Measurements from ENCODE around the gene PER1. TPM values are rescaled to one million over a fixed set of nuclear protein-coding genes. Genes with fewer than 3 reads are reported as not detected.

The PER1 gene
- total RNA-seq, 6 experiments from 2014 or later: 25.7 to 118 (median 55.2) TPM

DNA sequence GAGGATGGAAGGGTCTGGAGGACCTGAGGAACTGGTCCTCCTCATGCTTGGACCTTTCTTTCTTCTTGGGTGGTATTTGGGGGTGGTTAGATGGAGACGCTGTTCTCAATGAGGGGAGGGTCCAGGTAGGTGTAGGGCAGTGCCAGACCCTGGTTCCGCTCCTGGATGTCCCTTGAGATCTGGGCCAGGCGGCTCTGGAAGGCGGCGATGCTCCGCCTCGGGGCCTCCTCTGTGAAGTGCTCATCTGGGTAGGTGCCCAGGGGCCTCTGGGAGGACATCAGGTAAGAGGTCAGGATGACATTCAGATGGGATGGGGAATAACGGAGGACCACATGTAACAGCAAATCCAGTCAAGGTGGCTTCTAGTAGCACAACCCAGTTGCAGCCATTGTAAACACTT, 55.7 kb downstream of the PER1 start:
- no CpG with 5 or more reads among the region's 8 CpGs for WGBS (ENCODE audit: insufficient coverage, low coverage, low lambda C conversion rate, missing lambda C conversion rate)

DNA sequence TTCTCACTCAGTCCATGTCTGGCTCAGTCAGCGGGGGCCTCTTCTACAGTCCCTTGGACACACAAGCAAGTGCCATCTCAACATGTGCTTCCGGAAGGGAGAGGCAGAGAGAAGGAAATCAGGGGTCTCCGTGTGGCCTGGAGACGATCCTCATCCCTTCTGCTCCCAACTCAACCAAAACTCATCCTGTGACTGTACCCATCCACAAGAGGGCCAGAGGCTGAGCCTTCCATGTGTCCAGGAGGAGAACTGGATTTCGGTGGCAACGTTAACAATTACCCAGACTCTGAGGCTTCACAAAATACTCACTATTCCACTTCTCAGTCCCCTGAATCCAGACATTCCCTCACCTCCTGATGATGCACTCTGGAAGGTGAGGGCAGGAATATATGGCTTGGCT, 56.8 kb downstream of the PER1 start:
- no peaks in the 10 kb centered on the region for H3K4me1 ChIP-seq
- H3K27ac ChIP-seq: no peak overlapping the region
- no peak overlapping the region for H3K4me3 ChIP-seq
- DNase-seq (no peak), ATAC-seq (no peak)
- H3K9me3 ChIP-seq: no peaks in the 10 kb centered on the region
- TF ChIP-seq, protein P1, sequence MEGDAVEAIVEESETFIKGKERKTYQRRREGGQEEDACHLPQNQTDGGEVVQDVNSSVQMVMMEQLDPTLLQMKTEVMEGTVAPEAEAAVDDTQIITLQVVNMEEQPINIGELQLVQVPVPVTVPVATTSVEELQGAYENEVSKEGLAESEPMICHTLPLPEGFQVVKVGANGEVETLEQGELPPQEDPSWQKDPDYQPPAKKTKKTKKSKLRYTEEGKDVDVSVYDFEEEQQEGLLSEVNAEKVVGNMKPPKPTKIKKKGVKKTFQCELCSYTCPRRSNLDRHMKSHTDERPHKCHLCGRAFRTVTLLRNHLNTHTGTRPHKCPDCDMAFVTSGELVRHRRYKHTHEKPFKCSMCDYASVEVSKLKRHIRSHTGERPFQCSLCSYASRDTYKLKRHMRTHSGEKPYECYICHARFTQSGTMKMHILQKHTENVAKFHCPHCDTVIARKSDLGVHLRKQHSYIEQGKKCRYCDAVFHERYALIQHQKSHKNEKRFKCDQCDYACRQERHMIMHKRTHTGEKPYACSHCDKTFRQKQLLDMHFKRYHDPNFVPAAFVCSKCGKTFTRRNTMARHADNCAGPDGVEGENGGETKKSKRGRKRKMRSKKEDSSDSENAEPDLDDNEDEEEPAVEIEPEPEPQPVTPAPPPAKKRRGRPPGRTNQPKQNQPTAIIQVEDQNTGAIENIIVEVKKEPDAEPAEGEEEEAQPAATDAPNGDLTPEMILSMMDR (IDR thresholded peaks at IDR 0.05): no peak
- TF ChIP-seq POLR2A (IDR thresholded peaks at IDR 0.05): no peak
- WGBS (ENCODE audit: insufficient coverage, low coverage, low lambda C conversion rate, missing lambda C conversion rate): no CpG with 5 or more reads among the region's 6 CpGs
- H3K36me3 ChIP-seq: no peaks in the 10 kb centered on the region
- H3K27me3 ChIP-seq: no peaks in the 10 kb centered on the region
- intact Hi-C loops (cut with DNase I): loop anchor here in 1 of 2 donors (2.0 kb wide), 1 partner anchor 63 kb away; no protein-coding TSS in a partner anchor

More for the DNA sequence above, 55.7 kb downstream of the PER1 start:
- no peak overlapping the region for H3K4me3 ChIP-seq
- intact Hi-C loops (cut with DNase I): no loop called here
- H3K4me1 ChIP-seq: no peaks in the 10 kb centered on the region
- no peak overlapping the region for H3K27ac ChIP-seq
- ATAC-seq: no peak
- TF ChIP-seq, protein P1 (IDR thresholded peaks at IDR 0.05): no peak
- no peak for TF ChIP-seq POLR2A (IDR thresholded peaks at IDR 0.05)
- no peaks in the 10 kb centered on the region for H3K27me3 ChIP-seq
- H3K9me3 ChIP-seq: no peaks in the 10 kb centered on the region
- H3K36me3 ChIP-seq: no peaks in the 10 kb centered on the region
- no peak for DNase-seq

DNA sequence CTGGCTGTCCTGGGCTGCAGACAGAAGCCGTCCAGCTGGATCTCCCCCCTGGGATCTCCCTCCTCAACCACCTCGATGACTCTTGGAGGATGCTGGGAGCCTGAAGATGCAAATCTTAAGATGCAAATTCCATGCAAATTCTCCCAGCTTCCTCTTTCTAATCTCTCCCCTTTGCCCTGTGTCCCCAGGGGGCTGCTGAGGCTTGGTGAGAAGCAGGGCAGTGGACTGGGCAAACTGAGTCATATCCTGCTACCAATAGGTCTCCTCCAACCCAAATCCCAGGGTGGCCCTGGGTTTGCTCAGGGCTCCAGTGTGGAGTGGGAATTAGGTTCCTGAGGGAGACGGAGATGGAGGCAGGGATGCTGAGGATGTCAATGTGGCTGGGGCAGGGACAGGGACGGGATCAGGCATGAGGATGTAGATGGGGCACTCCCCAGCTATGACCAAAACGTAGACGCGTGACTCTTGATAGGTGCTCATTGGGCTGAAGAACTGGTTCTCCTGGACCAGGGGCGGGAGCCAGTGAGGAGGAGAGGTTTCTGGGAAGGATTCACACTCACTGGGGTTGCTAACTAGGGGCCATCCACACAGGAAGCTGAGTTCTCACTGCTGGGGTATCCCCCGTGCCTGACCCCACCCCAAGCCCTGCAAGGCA, 61.0 kb downstream of the PER1 start:
- no peaks in the 10 kb centered on the region for H3K4me1 ChIP-seq
- H3K27ac ChIP-seq: no peak overlapping the region
- TF ChIP-seq POLR2A (IDR thresholded peaks at IDR 0.05): no peak
- TF ChIP-seq, protein P1 (IDR thresholded peaks at IDR 0.05): no peak
- intact Hi-C loops (cut with DNase I): no loop called here
- ATAC-seq (no peak), DNase-seq (no peak)
- H3K4me3 ChIP-seq: no peak overlapping the region
- H3K9me3 ChIP-seq: no peaks in the 10 kb centered on the region
- no peaks in the 10 kb centered on the region for H3K27me3 ChIP-seq
- no peaks in the 10 kb centered on the region for H3K36me3 ChIP-seq
- 37% methylated on average over 5 of the region's 9 CpGs for WGBS (ENCODE audit: insufficient coverage, low coverage, low lambda C conversion rate, missing lambda C conversion rate)

MicroRNAs encoded within 50 kb of the gene (microRNA counts, 767-probe panel; counts per million panel counts)
- 237 counts per million for microRNA hsa-miR-4521

Small RNA genes within 50 kb of the gene (microRNA-seq; reads per million reads assigned to microRNA genes)
- gene MIR4521 (0.64 to 2.0 reads per million in 2 donors), gene MIR6883 (0.29 to 0.64 reads per million in 2 donors)

Other genes with a start within 250 kb of the PER1 start
- gene RNF227, start 236.1 kb downstream of the PER1 start, total RNA-seq: under 1 TPM; 0.18 to 0.70 (median 0.46) TPM
- gene KCNAB3, start 222.5 kb downstream of the PER1 start, total RNA-seq: 1 to 10 TPM in 3 of 6 experiments, under 1 TPM in 2, not detected in 1; 0.61 to 2.9 (median 1.0) TPM
- gene TRAPPC1, start 220.5 kb downstream of the PER1 start, total RNA-seq: 10 to 100 TPM; 43.7 to 57.1 (median 48.3) TPM
- gene CNTROB, start 220.2 kb downstream of the PER1 start, total RNA-seq: 10 to 100 TPM in 2 of 6 experiments, 1 to 10 TPM in 4; 7.3 to 12.7 (median 9.4) TPM
- gene GUCY2D, start 149.8 kb downstream of the PER1 start, total RNA-seq: under 1 TPM in 1 of 6 experiments, not detected in 5; 0.33 TPM
- 1 to 10 TPM in 2 of 6 experiments, under 1 TPM in 4; 0.22 to 2.2 (median 0.72) TPM for gene ALOX15B, start 113.3 kb downstream of the PER1 start, total RNA-seq
- not detected for gene ALOX12B, start 64.7 kb downstream of the PER1 start, total RNA-seq
- gene ALOXE3, start 33.9 kb downstream of the PER1 start, total RNA-seq: not detected
- not detected for gene HES7, start 28.3 kb downstream of the PER1 start, total RNA-seq
- gene VAMP2, start 10.5 kb upstream of the PER1 start, total RNA-seq: 10 to 100 TPM in 4 of 6 experiments, 1 to 10 TPM in 2; 4.4 to 18.6 (median 13.2) TPM
- gene TMEM107, start 24.0 kb upstream of the PER1 start, total RNA-seq: 1 to 10 TPM; 2.3 to 5.0 (median 3.4) TPM
- gene BORCS6, start 37.8 kb upstream of the PER1 start, total RNA-seq: 1 to 10 TPM; 3.1 to 5.3 (median 4.2) TPM
- gene AURKB, start 58.2 kb upstream of the PER1 start, total RNA-seq: 1 to 10 TPM in 4 of 6 experiments, under 1 TPM in 2; 0.26 to 3.9 (median 1.5) TPM
- gene CTC1, start 95.7 kb upstream of the PER1 start, total RNA-seq: 10 to 100 TPM in 5 of 6 experiments, 1 to 10 TPM in 1; 8.5 to 29.1 (median 21.1) TPM
- gene PFAS, start 96.9 kb upstream of the PER1 start, total RNA-seq: 10 to 100 TPM in 5 of 6 experiments, 1 to 10 TPM in 1; 10.0 to 21.0 (median 15.6) TPM
- 1 to 10 TPM; 4.7 to 9.5 (median 6.8) TPM for gene RANGRF, start 136.3 kb upstream of the PER1 start, total RNA-seq
- 1 to 10 TPM in 4 of 6 experiments, under 1 TPM in 2; 0.49 to 3.0 (median 1.6) TPM for gene SLC25A35, start 143.0 kb upstream of the PER1 start, total RNA-seq
- 10 to 100 TPM in 1 of 6 experiments, 1 to 10 TPM in 5; 1.6 to 12.2 (median 2.5) TPM for gene ARHGEF15, start 157.8 kb upstream of the PER1 start, total RNA-seq
- gene ODF4, start 187.4 kb upstream of the PER1 start, total RNA-seq: not detected
- 1,000 to 10,000 TPM in 2 of 6 experiments, 100 to 1,000 TPM in 4; 467 to 1,753 (median 509) TPM for gene RPL26, start 230.8 kb upstream of the PER1 start, total RNA-seq
- not detected for gene RNF222, start 245.4 kb upstream of the PER1 start, total RNA-seq